Ascending aorta (tissue), 2 donors: ENCODE data around the gene POPDC2. TPM values are rescaled to one million over a fixed set of nuclear protein-coding genes. Genes with fewer than 3 reads are reported as not detected.

ENCODE experiments used
- DNase-seq, 2 donors: peaks; one replicate each; pipeline ENCODE4 v3.0.0-alpha.2; 2019; ENCODE audit warnings: low spot score in 2 of 2
- H3K27ac ChIP-seq, 2 donors: fragments of 200-600 bp; sonication (generic); one replicate each; pipeline ENCODE4 v1.5.1; 2016 to 2017; ENCODE audit warnings: mild to moderate bottlenecking in 1 of 2
- H3K27me3 ChIP-seq: fragments of 200-600 bp; sonication (generic); one replicate; pipeline ENCODE4 v1.5.1; 2017
- H3K36me3 ChIP-seq, 2 donors: fragments of 200-600 bp; sonication (generic); one replicate each; pipeline ENCODE4 v1.5.1; 2016
- H3K4me1 ChIP-seq, 2 donors: fragments of 200-600 bp; sonication (generic); one replicate each; pipeline ENCODE4 v1.5.1; 2016 to 2017; ENCODE audit warnings: mild to moderate bottlenecking in 1 of 2
- H3K4me3 ChIP-seq, 2 donors: fragments of 200-600 bp; sonication (generic); one replicate each; pipeline ENCODE4 v1.5.1; 2016 to 2017; ENCODE audit warnings: mild to moderate bottlenecking in 1 of 2
- H3K9me3 ChIP-seq, 2 donors: fragments of 200-600 bp; sonication (generic); one replicate each; pipeline ENCODE4 v1.5.1; 2016
- intact Hi-C: fragments of 100-400 bp; cut with DNase I; formaldehyde crosslinking; loops from one replicate; pipeline ENCODE4 v1.15.1; 2023
- total RNA-seq: library from RNA; depleted of rRNA; stranded (reverse); fragments of >200 nt; gene quantifications from one replicate; pipeline ENCODE4 v1.1.0, GENCODE V29; 2016
- TF ChIP-seq, protein P1 (sequence below), 3 experiments: fragments of 200-600 bp in 2 of 3; fragments of 450-650 bp in 1 of 3; sonication (generic) in 2 of 3; IDR thresholded peaks; one replicate each; pipeline ENCODE4 v1.5.1; 2016 to 2019; ENCODE audit warnings: antibody characterized with exemption in 3 of 3, mild to moderate bottlenecking in 1 of 3, moderate library complexity in 1 of 3

Gene POPDC2
- total RNA-seq, 1 donor from 2014 or later: 4.7 TPM

- peak overlapping the region in 1 of 2 donors; percentile 37 for H3K27ac ChIP-seq
- peaks cover 3 to 15% of the 10 kb centered on the region in 2 donors for H3K4me1 ChIP-seq
- no peak for DNase-seq
These were observed 4.5 kb upstream of the POPDC2 start for GRCh38 chr3:119664850-119665379.

DNA sequence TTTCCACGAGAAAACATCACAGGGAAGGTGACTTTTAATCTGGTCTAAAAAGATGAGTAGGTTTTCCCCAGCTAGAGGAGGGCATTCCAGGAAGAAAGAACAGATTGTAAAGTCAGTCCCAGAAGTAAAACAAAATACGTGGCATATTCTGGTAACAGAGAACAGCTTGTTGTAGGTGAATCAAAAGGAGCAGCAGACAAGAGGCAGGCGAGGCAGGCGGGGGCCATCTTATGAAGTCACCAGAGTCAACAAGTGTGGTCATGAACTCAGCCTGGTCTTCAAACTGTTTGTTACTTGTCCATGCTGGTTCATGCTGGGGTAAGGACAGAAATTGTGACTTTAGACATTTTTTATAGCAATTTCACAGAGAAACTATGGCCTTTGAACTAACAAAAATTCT is 4.0 kb upstream of the POPDC2 start:
- H3K9me3 ChIP-seq: no peaks in the 10 kb centered on the region
- TF ChIP-seq, protein P1, sequence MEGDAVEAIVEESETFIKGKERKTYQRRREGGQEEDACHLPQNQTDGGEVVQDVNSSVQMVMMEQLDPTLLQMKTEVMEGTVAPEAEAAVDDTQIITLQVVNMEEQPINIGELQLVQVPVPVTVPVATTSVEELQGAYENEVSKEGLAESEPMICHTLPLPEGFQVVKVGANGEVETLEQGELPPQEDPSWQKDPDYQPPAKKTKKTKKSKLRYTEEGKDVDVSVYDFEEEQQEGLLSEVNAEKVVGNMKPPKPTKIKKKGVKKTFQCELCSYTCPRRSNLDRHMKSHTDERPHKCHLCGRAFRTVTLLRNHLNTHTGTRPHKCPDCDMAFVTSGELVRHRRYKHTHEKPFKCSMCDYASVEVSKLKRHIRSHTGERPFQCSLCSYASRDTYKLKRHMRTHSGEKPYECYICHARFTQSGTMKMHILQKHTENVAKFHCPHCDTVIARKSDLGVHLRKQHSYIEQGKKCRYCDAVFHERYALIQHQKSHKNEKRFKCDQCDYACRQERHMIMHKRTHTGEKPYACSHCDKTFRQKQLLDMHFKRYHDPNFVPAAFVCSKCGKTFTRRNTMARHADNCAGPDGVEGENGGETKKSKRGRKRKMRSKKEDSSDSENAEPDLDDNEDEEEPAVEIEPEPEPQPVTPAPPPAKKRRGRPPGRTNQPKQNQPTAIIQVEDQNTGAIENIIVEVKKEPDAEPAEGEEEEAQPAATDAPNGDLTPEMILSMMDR (IDR thresholded peaks at IDR 0.05): no peak
- intact Hi-C loops: no loop called here
- no peak for DNase-seq
- H3K27ac ChIP-seq: peak overlapping the region in 1 of 2 donors; percentile 37
- H3K4me3 ChIP-seq: no peak overlapping the region
- H3K36me3 ChIP-seq: peaks cover 2 to 11% of the 10 kb centered on the region in 2 donors
- H3K4me1 ChIP-seq: peaks cover 3 to 17% of the 10 kb centered on the region in 2 donors
- no peaks in the 10 kb centered on the region for H3K27me3 ChIP-seq

More at GRCh38 chr3:119664850-119665379, 4.5 kb upstream of the POPDC2 start:
- intact Hi-C loops: no loop called here
- Histone ChIP-seq H3K27me3 (no peaks in the 10 kb centered on the region), H3K36me3 (peaks cover 2 to 11% of the 10 kb centered on the region in 2 donors), H3K4me3 (no peak overlapping the region), H3K9me3 (no peaks in the 10 kb centered on the region)
- TF ChIP-seq, protein P1 (IDR thresholded peaks at IDR 0.05): no peak

DNA sequence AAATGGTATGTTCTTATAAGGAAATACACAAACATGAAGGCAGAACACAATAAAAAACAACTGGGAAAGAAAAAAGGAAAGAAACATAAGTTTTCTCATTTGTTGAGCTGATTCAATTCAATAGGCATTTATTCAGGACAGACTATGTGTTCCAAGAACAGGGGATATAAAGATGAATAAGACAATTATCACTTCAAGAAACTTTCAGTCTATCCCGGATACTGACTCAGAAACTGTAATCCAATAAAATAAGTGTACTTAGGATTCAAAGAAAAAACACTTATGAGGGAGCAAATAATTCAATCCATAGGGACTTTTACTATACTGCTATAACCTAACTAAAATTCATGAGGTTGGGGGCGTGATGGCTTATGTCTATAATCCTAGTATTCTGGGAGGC is 3.5 kb upstream of the POPDC2 start:
- TF ChIP-seq, protein P1 (IDR thresholded peaks at IDR 0.05): no peak
- Histone ChIP-seq H3K9me3 (no peaks in the 10 kb centered on the region), H3K27ac (peak overlapping the region; percentile 19 to 37), H3K36me3 (peaks cover 2 to 9% of the 10 kb centered on the region in 2 donors), H3K4me3 (no peak overlapping the region), H3K27me3 (no peaks in the 10 kb centered on the region), H3K4me1 (peaks cover 3 to 17% of the 10 kb centered on the region in 2 donors)
- intact Hi-C loops: no loop called here
- no peak for DNase-seq

GRCh38 chr3:119662604-119663373 is 2.4 kb upstream of the POPDC2 start:
- Histone ChIP-seq H3K27me3 (no peaks in the 10 kb centered on the region), H3K36me3 (no peaks in the 10 kb centered on the region), H3K4me1 (peaks cover 3 to 21% of the 10 kb centered on the region in 2 donors), H3K4me3 (no peak overlapping the region), H3K9me3 (no peaks in the 10 kb centered on the region), H3K27ac (peak overlapping the region; percentile 14 to 32)
- intact Hi-C loops: no loop called here
- TF ChIP-seq, protein P1 (IDR thresholded peaks at IDR 0.05): no peak
- DNase-seq: no peak

GRCh38 chr3:119659606-119660291 is 640 bp downstream of the POPDC2 start:
- Histone ChIP-seq H3K4me3 (peak overlapping the region in 1 of 2 donors; percentile 34), H3K27ac (peak overlapping the region; percentile 68 to 72), H3K27me3 (no peaks in the 10 kb centered on the region), H3K9me3 (no peaks in the 10 kb centered on the region), H3K36me3 (no peaks in the 10 kb centered on the region), H3K4me1 (peaks cover 3 to 21% of the 10 kb centered on the region in 2 donors)
- intact Hi-C loops: no loop called here
- no peak for DNase-seq
- TF ChIP-seq, protein P1 (IDR thresholded peaks at IDR 0.05): no peak
